IPS-NIHi7 (cell line): ENCODE results near the gene NXPH2.

Experiments
- DNase-seq: peaks from one replicate; pipeline ENCODE4 v3.0.0; 2012; ENCODE audit warnings: mixed read lengths; ENCODE audit errors: extremely low spot score

NXPH2 gene

DNA sequence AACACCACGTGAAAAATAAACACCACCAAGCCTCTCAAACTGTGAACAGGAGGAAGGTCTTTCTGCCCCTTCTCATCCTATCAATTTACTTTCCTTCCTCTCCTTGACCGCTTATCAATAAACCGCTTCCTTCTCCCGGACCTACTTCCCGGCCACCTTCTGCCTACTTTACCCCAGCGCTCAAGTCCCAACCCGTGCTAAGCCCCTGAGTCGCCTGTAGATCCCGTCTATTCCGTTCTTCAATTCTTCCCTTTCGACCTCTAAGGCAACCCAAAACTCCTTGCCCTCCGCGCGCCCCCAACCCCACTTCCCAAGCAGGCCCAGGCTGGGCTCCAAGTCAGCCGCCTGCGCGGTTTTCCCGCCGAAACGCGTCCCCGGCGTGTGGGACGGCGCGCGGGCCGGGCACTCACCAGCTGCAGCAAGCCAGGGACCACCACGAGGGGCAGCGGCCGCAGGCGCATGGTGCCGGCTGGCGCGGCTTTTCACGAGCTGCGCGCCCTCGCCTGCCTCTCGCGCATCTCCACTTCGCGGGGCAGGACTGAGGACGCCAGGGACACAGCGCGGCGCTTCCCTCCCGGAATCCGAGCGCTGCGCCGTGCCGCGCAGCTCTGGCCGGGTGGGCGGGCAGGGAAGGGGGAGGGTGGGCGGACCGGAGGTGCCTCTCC lies at the start of gene NXPH2:
Gene NXPH2 (minus strand): TSS at position 610 of the 665 bp plus-strand sequence. CDS start 149 bp downstream, at position 461.
- DNase-seq: peak; percentile 28

DNA sequence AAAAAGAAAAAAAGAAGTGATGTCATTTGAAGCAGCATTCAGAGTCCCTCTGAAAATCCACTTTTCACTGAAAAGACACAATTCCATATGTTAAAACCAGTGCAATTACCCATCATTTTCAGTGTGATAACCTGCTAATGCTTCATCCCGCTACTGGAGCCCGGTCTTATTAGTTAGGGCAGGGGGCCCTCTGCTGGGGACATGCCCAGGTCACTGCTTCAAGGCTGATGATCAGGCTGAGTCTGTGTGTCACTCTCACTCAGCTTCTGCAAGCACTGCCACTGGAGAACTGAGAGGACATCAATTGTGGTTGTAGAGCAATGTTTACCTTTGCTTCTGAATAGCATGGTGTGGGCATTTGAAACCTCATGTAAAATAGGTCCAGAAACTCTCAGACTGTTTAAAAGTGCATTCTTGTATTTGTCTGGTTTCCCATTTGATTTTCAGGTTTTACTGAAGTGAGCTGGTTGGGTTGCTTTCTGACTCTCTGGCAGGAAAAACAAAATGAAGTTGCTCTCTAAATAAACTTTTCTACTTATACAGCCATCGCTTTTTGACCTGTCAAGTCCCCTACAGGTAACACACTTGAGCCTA lies 49.2 kb upstream of the NXPH2 start:
- peak; percentile 73 for DNase-seq

DNA sequence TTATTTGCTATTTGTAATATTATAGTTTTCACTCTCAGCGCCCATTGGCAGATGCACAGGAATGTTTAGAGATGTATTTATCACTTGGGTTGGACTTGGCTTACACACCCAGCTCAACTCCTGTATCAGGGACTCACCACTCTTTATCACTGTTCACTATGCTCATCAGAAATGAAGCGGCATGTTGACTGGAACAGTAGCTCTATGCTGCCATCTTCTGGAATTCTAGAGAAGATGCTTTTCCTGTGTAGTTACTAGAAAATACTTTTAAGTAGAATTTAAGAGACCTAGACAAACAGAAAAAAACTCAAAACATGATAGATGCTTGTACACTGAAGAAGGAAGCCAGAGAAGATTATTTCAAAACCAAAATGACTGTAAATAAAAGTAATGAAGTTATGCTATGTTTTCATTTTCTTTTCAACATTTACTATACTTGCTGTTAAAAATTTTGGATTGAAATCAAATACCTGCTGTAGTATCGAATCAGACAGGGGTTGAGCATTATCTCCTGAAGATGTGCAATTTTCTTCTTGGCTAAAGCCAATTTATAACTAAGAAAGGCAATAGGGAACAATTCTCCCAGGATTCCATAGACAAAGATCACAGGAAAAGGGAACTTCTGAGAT lies 47.4 kb upstream of the NXPH2 start:
- peak; percentile 49 for DNase-seq

DNA sequence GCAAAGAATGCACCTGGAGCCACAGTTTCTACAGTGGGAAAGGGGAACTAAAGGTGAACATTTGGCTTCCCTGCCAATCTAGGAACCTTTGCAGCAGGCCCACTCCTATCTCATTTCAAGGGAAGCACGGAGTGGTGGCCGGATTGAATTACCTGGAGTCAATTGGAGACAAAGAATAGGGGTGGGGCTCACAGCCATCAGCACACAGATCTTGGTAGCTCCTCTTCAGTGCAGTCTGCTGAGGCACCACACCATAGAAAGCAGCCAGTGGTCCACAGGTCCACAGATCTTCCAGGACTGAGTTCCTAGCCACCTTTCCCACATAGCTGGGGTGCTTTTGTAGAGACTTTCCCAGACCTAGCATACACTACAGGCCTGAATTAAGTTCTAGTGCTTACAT lies 43.5 kb upstream of the NXPH2 start:
- peak; percentile 45 for DNase-seq

DNA sequence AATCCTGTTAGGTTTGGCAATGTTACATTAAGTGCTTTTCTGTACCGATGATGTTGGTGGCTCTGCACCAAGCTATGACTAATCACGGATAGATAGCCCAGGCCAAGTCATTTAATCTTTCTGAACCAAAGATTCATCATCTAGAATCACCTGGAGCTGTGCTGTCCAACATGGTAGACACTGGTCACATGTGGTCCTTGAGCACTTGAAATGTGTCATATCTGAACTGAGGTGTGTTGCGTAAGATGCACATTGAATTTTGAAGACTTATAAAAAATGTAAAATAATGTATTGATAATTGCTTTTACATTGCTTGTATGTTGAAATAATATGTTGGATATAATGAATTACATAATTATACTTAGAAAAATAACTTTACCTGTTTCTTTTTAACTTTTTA lies 39.8 kb upstream of the NXPH2 start:
- DNase-seq: no peak

DNA sequence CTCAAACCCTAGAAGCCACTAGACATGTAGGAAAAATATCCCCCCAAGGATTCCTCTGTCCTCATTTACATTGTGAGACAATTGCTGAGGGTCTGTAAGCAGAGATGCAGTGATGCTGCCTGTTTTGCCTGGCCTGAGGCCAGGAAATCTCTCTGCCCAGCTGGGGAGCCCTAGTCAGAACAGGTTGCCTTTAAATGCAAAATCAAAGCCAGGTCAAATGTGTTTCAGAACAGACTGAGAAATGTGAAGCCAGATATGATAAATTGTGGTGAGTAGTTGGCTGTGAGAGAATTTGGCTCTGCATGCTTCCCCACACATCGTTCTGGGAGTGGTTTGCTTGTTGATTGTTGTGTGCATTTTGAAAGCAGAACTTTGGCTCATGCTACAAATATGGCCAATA lies 38.4 kb upstream of the NXPH2 start:
- DNase-seq: peak; percentile 16

DNA sequence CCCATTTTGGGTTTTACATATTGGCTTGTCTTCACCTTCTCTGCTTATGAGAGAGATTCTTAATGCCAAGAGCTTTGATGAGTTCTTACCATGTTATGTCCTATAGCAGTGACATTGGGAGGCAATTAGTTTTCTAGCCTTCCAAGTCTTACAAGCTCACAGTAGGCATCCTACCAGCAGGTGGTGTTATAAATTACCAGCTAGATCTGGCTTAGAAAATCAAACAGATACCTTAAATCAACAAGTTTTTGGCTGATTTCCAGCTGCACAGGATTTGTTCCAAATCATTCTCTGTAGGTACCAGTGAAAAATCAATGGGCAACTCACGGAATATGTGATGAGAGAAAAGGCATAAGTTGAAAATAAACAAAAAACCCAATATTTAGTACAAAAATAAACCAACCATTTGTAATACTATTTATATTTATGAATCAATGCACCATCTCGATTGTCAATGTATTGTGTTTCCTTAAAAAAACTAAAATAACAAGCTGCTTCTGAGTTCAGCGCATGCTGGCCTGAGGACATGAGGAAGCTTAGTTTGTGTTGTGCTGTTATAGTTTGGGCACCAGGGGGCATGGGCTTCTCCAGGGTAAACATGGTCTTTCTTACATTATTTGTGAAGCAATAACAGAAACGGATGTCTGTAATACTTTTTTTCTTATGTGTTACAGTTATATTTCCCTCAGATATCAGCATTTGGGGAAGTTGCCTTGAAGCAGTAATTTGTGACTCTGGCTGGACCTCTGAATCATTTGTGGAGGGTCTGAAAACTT lies 34.1 kb upstream of the NXPH2 start:
- peak; percentile 37 for DNase-seq

DNA sequence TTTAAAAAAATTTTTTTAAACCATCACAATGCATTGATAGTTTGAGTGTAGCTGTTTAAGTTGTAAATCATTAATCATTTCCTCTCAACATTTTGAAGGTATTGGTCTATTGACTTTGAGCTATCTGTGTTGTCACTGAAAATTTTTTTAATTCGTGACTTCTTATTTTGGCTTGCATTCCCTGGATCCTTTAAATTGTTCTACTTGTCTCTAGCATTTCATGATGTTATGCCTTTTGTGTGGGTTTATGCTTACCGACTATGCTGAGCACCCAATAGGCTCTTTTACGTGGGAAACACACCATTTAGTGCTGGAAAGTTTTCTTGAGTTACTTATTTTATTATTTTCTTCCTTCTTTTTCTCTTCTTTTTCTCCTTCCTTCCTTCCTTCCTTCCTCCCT lies 31.2 kb upstream of the NXPH2 start:
- DNase-seq: no peak

DNA sequence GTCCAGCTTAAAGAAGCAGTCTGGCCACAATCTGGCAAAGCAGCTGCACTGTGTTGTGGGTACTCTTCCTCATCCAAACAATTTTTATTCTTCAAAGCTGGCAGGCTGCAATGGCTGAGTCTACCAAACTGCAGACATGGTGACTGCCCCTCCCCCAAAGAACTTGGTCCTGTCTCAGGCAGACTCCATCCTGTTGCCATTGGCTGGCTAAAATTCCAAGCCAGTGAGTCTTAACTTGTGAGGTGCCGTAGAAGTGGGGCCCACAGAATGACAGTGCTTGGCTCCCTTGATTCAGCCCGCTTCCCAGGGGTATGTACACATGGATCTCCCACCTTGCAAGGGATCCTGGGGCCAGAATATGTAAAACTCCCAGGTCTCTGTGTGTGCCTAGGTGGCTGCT lies 14.5 kb upstream of the NXPH2 start:
- no peak for DNase-seq

DNA sequence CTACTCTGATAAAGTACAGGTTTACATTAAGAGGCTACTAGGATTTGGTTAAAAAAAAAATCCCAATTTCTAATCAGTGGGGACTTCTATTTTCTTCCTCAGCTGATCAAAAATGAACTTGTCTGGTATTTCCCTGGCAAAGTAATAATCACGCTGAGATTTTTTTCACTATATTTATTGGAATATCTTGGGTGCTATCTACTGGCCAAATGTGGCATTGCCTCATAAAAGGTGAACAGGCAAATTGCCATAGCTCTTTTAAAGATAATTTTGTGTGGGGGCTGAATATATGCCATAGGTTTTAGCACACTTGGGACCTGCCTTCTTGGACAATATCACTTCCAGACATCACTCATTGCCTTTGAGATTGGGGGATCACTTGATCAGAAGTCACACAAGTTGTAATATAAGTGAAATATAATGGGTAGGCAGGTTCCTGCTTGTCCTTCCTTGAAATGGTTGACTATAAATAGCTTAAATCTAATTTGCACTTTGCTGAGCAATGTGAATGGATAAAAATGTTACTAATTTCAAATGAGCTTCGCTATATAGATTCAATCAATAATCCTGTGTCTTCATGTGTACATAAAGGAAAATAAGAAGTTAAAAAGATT lies 7.0 kb upstream of the NXPH2 start:
- DNase-seq: no peak

DNA sequence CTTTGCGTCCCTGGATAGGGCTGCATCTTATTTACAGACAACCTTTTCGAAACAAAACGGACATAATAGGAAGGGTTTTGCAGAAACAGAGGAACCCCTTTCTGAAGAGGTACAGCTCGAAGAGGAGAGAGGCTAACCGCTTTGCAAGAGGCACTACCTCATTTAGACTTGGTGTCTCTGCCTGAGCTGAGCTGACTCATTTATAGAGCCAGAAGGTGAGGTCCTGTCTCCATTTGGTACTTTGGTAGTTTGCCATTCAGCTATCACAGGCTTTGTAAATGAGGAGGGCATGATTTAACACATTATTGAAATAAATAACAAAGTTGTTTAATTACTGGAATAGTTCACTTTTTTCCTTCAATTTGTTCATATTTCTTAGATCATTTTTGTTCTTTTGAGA lies 2.2 kb upstream of the NXPH2 start:
- DNase-seq: no peak

DNA sequence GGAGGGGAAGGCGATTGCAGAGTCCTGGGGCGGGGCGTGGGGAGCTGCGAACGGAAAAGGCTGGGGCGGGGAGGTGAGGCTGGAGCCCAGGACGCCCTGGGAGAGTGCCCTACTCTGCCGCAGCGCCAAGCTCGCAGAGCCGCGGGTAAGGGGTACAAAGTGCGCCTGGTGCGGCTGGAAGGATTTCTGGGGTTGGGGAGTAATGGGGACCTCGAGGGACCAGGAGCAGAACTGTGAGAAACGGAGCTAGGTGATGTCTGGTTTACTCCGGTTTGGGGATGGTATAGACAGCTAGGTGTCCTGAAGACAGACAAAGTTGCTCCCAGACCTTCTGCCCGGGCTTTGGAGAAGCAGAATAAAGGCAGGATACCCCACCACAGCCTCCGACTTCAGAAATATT lies 718 bp upstream of the NXPH2 start:
- DNase-seq: no peak

DNA sequence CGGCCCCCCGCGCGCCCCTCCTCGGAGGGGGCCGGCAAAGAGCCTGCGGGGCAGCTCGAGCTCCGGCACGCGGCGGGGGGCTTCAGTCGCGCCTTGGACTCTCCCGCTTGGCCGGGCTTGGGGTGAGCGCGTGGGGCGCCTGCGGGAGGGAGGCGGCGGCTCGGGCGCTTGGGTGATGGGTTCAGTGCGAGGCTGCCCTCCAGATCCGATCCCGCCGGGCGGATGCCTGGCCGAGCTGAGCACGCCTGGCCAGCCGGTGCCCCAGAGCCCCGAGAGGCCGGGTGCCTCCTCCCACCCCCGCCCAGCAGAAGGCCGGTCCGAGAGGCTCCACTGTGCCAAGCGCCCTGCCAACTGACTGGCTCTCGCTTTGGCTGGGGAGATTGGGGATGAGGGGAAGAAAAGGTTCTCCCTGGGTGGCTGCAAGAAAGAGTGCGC lies 273 bp upstream of the NXPH2 start:
- peak; percentile 37 for DNase-seq

DNA sequence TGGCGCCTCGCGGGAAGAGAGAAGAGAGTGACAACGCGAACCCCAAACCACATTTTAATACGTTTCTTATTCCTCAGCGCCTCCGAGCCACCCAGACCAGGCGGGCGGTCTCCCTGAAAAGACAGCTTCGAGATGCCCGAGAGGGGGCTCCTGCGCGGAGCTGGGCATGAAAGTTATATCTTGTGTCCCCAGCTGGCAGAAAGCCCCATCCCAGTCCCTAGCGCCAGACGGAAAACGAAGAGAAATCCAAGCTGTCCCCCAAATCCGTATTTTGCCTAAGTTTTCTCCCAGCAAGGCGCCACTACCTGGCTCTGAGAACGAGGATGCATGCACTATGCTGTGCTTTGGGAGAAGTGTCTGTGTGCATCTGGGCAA lies 797 bp downstream of the NXPH2 start:
- DNase-seq: no peak

DNA sequence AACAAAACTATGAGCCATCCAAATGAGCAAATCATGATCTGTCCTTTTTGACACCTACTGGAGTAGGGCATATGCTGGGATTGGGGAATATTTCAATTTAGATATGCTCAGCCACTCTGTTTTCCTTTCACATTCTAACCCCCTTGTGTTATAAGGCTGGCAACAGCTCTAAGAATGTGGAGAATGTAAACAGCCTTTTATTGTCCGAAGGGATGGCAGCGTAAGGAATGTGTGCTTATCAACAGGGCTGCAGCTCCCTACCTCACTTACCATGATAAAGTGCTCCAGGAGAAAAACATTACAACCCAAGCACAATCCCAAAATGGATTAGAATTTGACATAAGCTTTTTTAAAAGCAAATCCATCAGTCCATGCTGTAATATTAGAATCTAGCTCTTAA lies 2.2 kb downstream of the NXPH2 start:
- DNase-seq: peak; percentile 65

DNA sequence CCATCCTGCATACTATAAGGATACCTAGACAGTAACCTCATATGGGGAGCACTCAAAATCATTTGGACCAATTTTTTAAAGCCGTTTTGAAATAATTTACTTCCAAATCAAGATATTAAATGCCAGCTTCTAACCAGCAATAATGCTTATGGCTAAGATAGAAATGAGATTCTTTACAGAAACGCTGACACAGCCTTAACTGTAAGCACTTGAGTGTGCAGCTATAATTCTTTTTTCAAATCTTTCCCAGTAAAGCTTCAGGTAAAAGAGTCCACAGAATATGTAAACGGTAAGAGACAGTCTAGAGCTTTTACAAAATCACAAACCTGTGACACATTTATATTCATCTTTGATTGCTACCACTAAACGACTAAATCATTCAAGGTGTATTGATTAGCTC lies 4.5 kb downstream of the NXPH2 start:
- DNase-seq: no peak

DNA sequence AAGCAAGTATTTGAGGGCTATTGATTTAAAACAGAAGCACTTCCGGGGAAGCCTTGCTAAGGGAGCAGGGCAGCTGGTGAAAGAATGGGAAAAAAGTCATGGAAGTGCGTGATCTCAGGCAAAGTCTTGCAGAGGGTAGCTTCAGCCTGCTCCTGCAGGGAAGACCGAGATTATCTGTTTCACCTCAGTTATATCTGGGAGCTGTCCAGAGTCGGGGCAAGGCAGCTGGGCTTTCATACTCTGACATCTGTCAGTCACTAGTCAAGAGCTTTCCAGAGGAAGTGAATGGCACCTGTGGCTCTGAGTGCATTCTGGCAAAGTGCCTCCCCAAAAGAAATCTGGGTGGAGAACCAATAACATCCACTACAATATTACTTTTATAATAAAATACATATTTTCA lies 8.7 kb downstream of the NXPH2 start:
- no peak for DNase-seq

DNA sequence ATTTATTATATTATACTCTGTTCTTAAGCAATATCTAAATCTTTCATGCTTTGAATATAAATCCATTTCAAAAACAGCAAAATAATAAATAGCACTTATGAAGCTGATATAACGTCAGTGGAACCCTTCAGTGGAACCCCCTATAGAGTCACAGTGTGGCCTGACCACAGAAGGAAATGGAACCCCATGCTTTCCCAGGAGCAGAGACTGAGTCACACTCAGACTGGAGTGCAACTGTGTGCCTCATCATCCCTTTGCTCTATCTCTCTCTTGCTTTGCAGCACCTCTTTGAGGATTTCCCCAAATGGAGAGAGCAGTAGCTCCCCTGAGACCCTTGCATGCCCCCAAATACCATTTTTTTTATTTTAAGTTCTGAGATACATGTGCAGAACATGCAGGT lies 13.1 kb downstream of the NXPH2 start:
- no peak for DNase-seq

DNA sequence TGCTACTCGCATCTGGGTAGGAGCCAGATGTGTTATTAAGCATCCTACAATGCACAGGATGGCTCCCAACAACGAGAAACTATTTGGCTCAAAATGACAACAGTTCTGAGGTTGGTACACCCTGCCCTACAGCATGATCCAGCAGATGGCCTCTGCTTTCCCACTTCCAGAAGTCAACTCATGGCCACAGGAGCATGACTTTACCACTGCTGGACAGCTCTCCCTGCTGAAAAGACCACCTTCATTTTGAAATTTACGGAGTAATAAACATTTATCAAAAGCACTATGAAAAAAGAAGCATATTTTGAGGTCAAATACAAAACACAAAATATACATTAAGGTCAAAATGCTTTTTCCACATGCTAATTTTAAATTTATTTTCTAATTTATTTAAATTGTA lies 13.7 kb downstream of the NXPH2 start:
- no peak for DNase-seq

DNA sequence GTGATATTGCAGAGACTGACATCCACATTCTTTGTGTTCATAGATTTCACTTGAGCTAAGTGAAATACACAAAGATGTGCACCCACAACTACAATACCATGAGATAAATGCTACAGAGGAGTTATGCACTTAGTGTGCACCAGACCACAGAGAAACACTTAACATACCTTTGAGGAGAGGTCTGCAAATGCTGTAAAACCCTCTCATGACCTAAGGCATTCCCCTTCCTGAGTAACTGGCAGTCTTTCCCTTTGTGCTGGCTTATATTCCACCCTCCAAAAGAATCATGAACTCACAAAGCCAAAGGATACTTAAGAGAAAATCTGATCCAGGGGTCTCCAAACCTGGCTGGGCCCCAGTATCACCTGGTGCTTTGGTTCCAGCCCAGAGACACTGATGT lies 16.2 kb downstream of the NXPH2 start:
- DNase-seq: no peak

DNA sequence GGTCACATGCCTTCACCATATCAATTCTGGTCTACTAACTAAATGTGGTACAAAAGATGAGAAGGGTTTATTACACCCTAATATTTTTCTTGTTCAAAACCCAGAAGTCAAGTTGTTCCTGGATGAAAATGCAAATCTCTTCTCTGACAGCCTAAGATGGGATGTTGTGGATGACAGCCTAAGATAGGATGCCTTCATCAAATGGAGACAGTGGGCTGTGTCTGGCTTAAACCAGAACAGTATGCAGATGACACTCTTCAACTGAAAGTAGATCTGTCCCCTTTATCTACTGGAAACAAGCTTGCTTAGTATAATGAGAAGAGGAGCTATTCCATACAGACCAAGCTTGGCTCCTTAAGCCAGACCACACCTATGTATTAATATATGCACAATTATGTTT lies 17.7 kb downstream of the NXPH2 start:
- DNase-seq: no peak

DNA sequence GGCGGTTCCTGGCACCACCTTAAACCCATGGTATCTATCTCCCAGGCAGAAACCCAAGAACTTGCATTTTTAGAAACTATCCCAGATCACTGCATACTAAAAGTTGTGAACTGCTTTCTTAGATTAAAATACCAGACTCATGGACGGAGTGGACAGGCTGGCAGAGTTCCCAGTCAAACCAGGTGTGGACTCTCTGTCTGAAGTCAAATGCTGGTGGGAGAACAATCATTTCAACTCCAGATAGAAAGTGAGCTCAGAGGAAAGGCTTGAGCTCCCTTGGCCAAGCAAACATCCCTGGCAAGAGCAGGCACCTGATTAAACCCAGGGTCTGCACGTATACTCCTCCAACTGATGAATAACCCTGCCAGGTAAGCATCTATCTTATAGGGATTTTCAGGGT lies 19.5 kb downstream of the NXPH2 start:
- DNase-seq: no peak
